Hepatocyte (in vitro differentiated cells): ENCODE measurements around the gene ZBTB7C. TPM values are rescaled to one million over a fixed set of nuclear protein-coding genes. Genes with fewer than 3 reads are reported as not detected.

ENCODE experiments used
- DNase-seq: peaks from one replicate; pipeline ENCODE4 v3.0.0-alpha.2; 2016; ENCODE audit warnings: low spot score
- H2AFZ ChIP-seq: fragments of 200-600 bp; sonication (generic); 2 replicates; pipeline ENCODE4 v1.6.0; 2016; ENCODE audit warnings: antibody characterized with exemption, mild to moderate bottlenecking
- H3K27ac ChIP-seq: fragments of 200-600 bp; sonication (generic); 2 replicates; pipeline ENCODE4 v1.5.1; 2016; ENCODE audit warnings: mild to moderate bottlenecking
- H3K27me3 ChIP-seq: fragments of 200-600 bp; sonication (generic); 2 replicates; pipeline ENCODE4 v1.6.1; 2016
- H3K36me3 ChIP-seq: fragments of 200-600 bp; sonication (generic); replicated peaks from 2 replicates; pipeline ENCODE4 v1.5.1; 2016; ENCODE audit warnings: low read depth; ENCODE audit not compliant: insufficient read depth
- H3K4me1 ChIP-seq: fragments of 200-600 bp; sonication (generic); 2 replicates; pipeline ENCODE4 v1.5.1; 2016; ENCODE audit warnings: mild to moderate bottlenecking, moderate library complexity; ENCODE audit not compliant: insufficient read depth
- H3K4me2 ChIP-seq: fragments of 200-600 bp; sonication (generic); 2 replicates; pipeline ENCODE4 v1.6.0; 2016
- H3K4me3 ChIP-seq: fragments of 200-600 bp; sonication (generic); 2 replicates; pipeline ENCODE4 v1.5.1; 2016; ENCODE audit warnings: mild to moderate bottlenecking
- H3K79me2 ChIP-seq: fragments of 200-600 bp; sonication (generic); 2 replicates; pipeline ENCODE4 v1.6.0; 2017; ENCODE audit warnings: mild to moderate bottlenecking
- H3K9me2 ChIP-seq: fragments of 200-600 bp; sonication (generic); replicated peaks from 2 replicates; pipeline ENCODE4 v1.6.0; 2017; ENCODE audit warnings: mild to moderate bottlenecking; ENCODE audit not compliant: insufficient read depth
- H3K9me3 ChIP-seq: fragments of 200-600 bp; sonication (generic); 2 replicates; pipeline ENCODE4 v1.5.1; 2016; ENCODE audit warnings: low read depth, mild to moderate bottlenecking
- H4K20me1 ChIP-seq: fragments of 200-600 bp; sonication (generic); 2 replicates; pipeline ENCODE4 v1.6.0; 2016; ENCODE audit warnings: mild to moderate bottlenecking; ENCODE audit not compliant: insufficient read depth, poor library complexity, severe bottlenecking
- CTCF ChIP-seq: fragments of 200-600 bp; sonication (generic); IDR thresholded peaks from 2 replicates; pipeline ENCODE4 v1.5.1; 2016; ENCODE audit warnings: antibody characterized with exemption, mild to moderate bottlenecking; ENCODE audit not compliant: poor library complexity
- EZH2 ChIP-seq: fragments of 200-600 bp; sonication (generic); IDR thresholded peaks from 2 replicates; pipeline ENCODE4 v1.6.1; 2016; ENCODE audit warnings: antibody characterized with exemption, mild to moderate bottlenecking, borderline replicate concordance
- EZH2phosphoT487 ChIP-seq: fragments of 200-600 bp; sonication (generic); IDR thresholded peaks from one replicate; pipeline ENCODE4 v1.6.1; 2018; ENCODE audit warnings: antibody characterized with exemption, mild to moderate bottlenecking, low read depth, moderate library complexity; ENCODE audit not compliant: unreplicated experiment, severe bottlenecking
- WGBS: methylation state at CpG from one replicate; pipeline ENCODE4 v1.1.6; 2016; ENCODE audit warnings: low lambda C conversion rate; ENCODE audit errors: missing lambda C conversion rate; 5-methylcytosine and 5-hydroxymethylcytosine counted together
- polyA plus RNA-seq: library from polyadenylated mRNA; unstranded; fragments of >200 nt; fragmentation: Nextera tagmentation; extraction: Ambion mirVana; gene quantifications from 2 replicates; pipeline ENCODE4 v1.2.1, GENCODE V29; 2016
- total RNA-seq: library from RNA; depleted of rRNA; stranded (reverse); fragments of >200 nt; gene quantifications from 2 replicates; pipeline ENCODE4 v1.2.3, GENCODE V29; 2014

ZBTB7C gene
- total and polyA plus RNA-seq, 2 experiments from 2014 or later, result 0.70 to 1.0 TPM

GRCh38 chr18:48090702-48091101 lies 318.5 kb downstream of the ZBTB7C start:
- Histone ChIP-seq H3K36me3 (no peaks in the 10 kb centered on the region), H3K4me3 (no peak overlapping the region), H3K4me2 (no peak overlapping the region), H2AFZ (no peak overlapping the region), H3K27ac (no peak overlapping the region), H3K9me2 (no peaks in the 10 kb centered on the region), H3K27me3 (no peaks in the 10 kb centered on the region), H3K79me2 (no peaks in the 10 kb centered on the region), H3K9me3 (no peaks in the 10 kb centered on the region), H4K20me1 (no peaks in the 10 kb centered on the region), H3K4me1 (no peaks in the 10 kb centered on the region)
- 95% methylated on average over 1 of the region's 1 CpG for WGBS
- TF ChIP-seq CTCF (no peak), EZH2 (no peak), EZH2phosphoT487 (no peak)
- DNase-seq, result no peak

GRCh38 chr18:48090021-48090420 lies 319.2 kb downstream of the ZBTB7C start:
- H2AFZ ChIP-seq, result no peak overlapping the region
- no peaks in the 10 kb centered on the region for H3K79me2 ChIP-seq
- no peaks in the 10 kb centered on the region for H3K36me3 ChIP-seq
- H3K4me2 ChIP-seq, result no peak overlapping the region
- no peak overlapping the region for H3K4me3 ChIP-seq
- no peaks in the 10 kb centered on the region for H4K20me1 ChIP-seq
- H3K4me1 ChIP-seq, result no peaks in the 10 kb centered on the region
- H3K27me3 ChIP-seq, result no peaks in the 10 kb centered on the region
- H3K9me2 ChIP-seq, result no peaks in the 10 kb centered on the region
- TF ChIP-seq EZH2phosphoT487, result no peak
- no peak for TF ChIP-seq EZH2
- TF ChIP-seq CTCF, result no peak
- DNase-seq, result no peak
- no peak overlapping the region for H3K27ac ChIP-seq
- 93% methylated on average over 9 of the region's 9 CpGs for WGBS
- H3K9me3 ChIP-seq, result no peaks in the 10 kb centered on the region

- H4K20me1 ChIP-seq, result no peaks in the 10 kb centered on the region
- no peaks in the 10 kb centered on the region for H3K27me3 ChIP-seq
- WGBS, result 74% methylated on average over 4 of the region's 4 CpGs
- no peak overlapping the region for H2AFZ ChIP-seq
- H3K79me2 ChIP-seq, result no peaks in the 10 kb centered on the region
- no peak overlapping the region for H3K4me2 ChIP-seq
- H3K4me3 ChIP-seq, result no peak overlapping the region
- no peaks in the 10 kb centered on the region for H3K36me3 ChIP-seq
- no peak overlapping the region for H3K27ac ChIP-seq
- no peaks in the 10 kb centered on the region for H3K9me3 ChIP-seq
- peak; percentile 27 for DNase-seq
- H3K4me1 ChIP-seq, result no peaks in the 10 kb centered on the region
- H3K9me2 ChIP-seq, result no peaks in the 10 kb centered on the region
- TF ChIP-seq EZH2, result no peak
- no peak for TF ChIP-seq CTCF
- no peak for TF ChIP-seq EZH2phosphoT487
These were observed 323.2 kb downstream of the ZBTB7C start for GRCh38 chr18:48085781-48086487.
